Measurements from ENCODE around the gene ALKBH4. TPM values are rescaled to one million over a fixed set of nuclear protein-coding genes. Genes with fewer than 3 reads are reported as not detected.
"Not testable (repeated sequence)": the region's sequence is repeated elsewhere in the genome, so short reads cannot be mapped to it uniquely, and the experiment has no call there.

ALKBH4 gene, protein sequence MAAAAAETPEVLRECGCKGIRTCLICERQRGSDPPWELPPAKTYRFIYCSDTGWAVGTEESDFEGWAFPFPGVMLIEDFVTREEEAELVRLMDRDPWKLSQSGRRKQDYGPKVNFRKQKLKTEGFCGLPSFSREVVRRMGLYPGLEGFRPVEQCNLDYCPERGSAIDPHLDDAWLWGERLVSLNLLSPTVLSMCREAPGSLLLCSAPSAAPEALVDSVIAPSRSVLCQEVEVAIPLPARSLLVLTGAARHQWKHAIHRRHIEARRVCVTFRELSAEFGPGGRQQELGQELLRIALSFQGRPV
- 10 to 100 TPM; 25.2 to 27.0 TPM for total RNA-seq

DNA sequence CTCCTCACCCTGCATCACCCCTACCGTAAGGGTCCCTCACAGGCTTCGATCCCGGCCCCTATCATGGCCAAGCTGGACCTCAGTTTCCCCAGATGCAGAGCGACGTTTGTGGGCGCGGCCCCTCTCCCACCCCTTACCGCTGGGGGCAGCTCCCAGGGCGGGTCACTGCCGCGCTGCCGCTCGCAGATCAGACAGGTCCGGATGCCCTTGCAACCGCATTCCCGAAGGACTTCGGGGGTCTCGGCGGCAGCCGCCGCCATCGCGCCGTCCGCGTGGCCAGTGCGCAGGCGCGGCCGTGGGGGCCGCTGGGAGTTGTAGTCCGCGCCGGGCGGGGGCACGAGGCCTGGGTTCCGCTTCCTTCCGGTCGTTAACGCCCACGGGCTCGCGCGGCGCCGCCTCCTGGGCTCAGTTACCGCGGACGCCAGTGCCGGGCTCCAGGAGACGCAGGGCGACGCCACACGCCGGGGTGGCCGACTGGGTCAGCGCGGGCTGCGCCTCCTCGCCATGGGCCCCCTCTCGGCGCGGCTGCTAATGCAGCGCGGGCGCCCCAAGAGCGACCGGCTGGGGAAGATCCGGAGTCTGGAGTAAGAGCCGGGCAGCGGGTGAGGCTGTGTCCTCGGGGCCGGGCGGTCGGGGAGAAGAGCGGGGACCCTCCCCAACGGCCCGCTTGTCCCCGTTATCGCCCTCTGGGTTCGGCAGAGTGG is at the start of gene ALKBH4, which contains the start of gene LRWD1:
Gene ALKBH4 (minus strand): TSS at position 287 of the 704 bp plus-strand sequence. CDS start 27 bp downstream, at position 260.
Gene LRWD1 (plus strand): TSS at position 408 of the 704 bp plus-strand sequence. CDS start 97 bp downstream, at position 505.
- TF ChIP-seq POLR2AphosphoS5 (IDR thresholded peaks at IDR 0.05): peak; percentile 79
- TF ChIP-seq POLR2A (IDR thresholded peaks at IDR 0.05): peak; percentile 50
- TF ChIP-seq, protein P1, sequence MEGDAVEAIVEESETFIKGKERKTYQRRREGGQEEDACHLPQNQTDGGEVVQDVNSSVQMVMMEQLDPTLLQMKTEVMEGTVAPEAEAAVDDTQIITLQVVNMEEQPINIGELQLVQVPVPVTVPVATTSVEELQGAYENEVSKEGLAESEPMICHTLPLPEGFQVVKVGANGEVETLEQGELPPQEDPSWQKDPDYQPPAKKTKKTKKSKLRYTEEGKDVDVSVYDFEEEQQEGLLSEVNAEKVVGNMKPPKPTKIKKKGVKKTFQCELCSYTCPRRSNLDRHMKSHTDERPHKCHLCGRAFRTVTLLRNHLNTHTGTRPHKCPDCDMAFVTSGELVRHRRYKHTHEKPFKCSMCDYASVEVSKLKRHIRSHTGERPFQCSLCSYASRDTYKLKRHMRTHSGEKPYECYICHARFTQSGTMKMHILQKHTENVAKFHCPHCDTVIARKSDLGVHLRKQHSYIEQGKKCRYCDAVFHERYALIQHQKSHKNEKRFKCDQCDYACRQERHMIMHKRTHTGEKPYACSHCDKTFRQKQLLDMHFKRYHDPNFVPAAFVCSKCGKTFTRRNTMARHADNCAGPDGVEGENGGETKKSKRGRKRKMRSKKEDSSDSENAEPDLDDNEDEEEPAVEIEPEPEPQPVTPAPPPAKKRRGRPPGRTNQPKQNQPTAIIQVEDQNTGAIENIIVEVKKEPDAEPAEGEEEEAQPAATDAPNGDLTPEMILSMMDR (IDR thresholded peaks at IDR 0.05): peak in 3 of 4 experiments; percentile 30 to 59 (median 54)
- no peaks in the 10 kb centered on the region for H3K9me3 ChIP-seq
- WGBS: 2% methylated on average over 34 of the region's 81 CpGs
- H3K27me3 ChIP-seq (replicated peaks; ENCODE audit: insufficient read depth): no peaks in the 10 kb centered on the region
- H3K4me1 ChIP-seq (replicated peaks): peaks cover 5% of the 10 kb centered on the region
- intact Hi-C loops (cut with DNase I): no loop called here
- peak within 1 kb of the TSS; percentile 60 to 76 for H3K27ac ChIP-seq
- H3K4me3 ChIP-seq: peak within 1 kb of the TSS; percentile 71 to 98
- DNase-seq (ENCODE audit: low spot score): peak; percentile 91
- H3K36me3 ChIP-seq: no peaks in the 10 kb centered on the region

DNA sequence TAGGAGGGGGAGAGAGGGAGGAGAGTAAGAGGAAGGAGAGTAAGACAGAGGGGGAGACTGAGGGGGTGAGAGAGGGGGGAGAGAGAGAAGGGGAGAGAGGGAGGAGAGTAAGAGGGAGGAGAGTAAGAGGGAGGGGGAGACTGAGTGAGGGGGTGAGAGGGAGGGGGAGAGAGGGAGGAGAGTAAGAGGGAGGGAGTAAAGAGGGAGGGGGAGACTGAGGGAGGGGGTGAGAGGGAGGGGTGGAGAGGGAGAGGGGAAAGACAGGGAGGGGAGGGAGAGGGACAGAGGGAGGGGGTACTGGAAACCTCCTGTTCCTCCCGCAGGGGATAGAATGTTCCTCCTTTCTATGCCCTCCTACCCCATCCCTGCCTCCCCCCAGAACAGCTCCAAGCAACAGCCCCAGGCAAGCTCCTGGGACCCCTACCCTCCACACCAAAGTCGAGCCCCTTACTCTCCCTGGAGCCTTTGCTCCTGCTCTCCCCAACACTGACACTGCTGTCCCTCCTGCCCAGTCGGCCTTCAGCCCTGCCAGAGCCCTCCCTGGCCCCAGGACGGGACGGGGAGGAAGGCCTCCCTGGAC is 48.1 kb upstream of the ALKBH4 start:
- WGBS: 6% methylated on average over 5 of the region's 5 CpGs
- H3K4me3 ChIP-seq: not testable (repeated sequence)

DNA sequence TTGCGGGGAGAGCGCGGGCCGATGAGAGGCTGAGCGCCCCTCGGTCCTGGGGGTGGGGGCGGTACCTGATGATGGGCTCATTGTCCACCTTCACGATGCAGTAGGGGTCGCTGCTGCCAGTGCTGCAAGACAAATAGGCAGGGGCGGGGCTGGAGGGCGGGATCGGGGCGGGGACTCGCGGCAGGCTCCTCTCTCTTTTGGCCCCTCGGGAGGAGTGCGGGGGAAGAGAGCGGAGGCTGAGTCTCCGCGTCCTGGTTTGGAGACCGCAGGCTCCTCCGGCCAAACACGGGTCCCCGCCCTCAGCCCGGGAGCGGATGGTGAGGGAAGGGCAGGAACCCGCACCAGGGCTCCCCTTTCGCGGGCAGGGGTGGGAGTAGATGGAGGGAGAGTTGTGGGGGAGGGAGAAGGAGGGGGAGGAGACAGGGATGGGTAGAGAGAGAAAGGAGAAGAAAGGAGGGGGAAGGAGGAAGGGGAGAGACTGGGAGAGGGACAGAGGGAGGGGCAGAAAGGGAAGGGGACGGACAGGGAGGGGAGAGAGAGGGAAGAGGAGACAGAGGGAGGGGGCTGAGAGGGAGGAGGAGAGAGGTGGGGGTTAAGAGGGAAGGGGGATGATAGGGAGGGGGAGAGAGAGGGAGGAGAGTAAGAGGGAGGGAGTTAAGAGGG is 47.3 kb upstream of the ALKBH4 start:
- WGBS: no CpG with 5 or more reads among the region's 30 CpGs
- DNase-seq (ENCODE audit: low spot score); H3K9me3 ChIP-seq; H3K4me1 ChIP-seq (replicated peaks); intact Hi-C loops (cut with DNase I); H3K36me3 ChIP-seq; H3K4me3 ChIP-seq; H3K27me3 ChIP-seq (replicated peaks; ENCODE audit: insufficient read depth); H3K27ac ChIP-seq: not testable (repeated sequence)

More for the DNA sequence above, 48.1 kb upstream of the ALKBH4 start:
- H3K36me3 ChIP-seq; H3K9me3 ChIP-seq; H3K27me3 ChIP-seq (replicated peaks; ENCODE audit: insufficient read depth); H3K4me1 ChIP-seq (replicated peaks); intact Hi-C loops (cut with DNase I): not testable (repeated sequence)
- peak; percentile 5 for DNase-seq (ENCODE audit: low spot score)
- H3K27ac ChIP-seq: peak overlapping the region in 1 of 2 donors; percentile 56

DNA sequence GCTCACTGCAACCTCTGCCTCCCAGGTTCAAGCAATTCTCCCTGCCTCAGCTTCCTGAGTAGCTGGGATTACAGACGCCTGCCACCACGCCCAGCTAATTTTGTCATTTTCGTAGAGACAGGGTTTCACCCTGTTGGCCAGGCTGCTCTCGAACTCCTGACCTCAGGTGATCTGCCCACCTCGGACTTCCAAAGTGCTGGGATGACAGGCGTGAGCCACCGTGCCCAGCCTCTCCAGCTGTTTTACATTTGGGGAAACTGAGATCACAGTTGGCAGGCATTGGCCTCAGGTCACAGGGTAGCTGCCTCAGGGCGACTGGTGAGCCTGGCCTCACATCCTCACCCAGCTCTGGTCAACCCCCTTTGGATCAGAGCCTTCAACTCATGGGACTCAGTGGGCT is 45.9 kb upstream of the ALKBH4 start:
- H3K9me3 ChIP-seq; intact Hi-C loops (cut with DNase I); H3K27ac ChIP-seq; H3K27me3 ChIP-seq (replicated peaks; ENCODE audit: insufficient read depth); H3K4me3 ChIP-seq; H3K4me1 ChIP-seq (replicated peaks); DNase-seq (ENCODE audit: low spot score); H3K36me3 ChIP-seq: not testable (repeated sequence)
- 76% methylated on average over 5 of the region's 8 CpGs for WGBS

DNA sequence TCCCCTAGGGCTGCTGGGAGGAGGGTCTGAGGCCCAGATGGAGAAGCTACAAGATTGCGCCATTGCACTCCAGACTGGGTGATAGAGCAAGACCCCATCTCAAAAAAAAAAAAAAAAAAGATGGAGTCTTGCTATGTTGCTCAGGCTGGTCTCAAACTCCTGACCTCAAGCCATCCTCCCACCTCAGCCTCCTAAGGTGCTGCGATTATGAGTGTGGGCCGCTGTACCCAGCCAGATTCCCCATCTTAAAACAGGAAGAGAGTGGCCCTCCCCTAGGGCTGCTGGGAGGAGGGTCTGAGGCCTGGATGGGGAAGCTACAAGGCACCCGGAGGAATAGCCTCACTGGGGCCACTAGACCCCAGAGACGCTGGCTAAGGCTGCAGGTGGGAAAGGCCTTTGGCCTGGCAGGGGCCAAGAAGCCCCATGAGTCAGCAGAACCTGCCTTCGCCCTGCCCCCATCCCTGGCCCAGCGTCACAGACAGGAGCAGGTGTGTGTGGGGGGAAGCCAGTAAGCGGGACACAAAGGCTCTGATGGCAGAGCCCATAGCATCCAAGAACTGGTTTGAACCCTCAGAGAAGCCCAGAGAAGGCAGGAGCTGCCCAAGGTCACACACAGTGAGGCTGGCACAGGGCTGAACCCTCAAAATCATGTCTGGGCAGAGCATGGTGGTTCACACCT is 42.9 kb upstream of the ALKBH4 start:
- H3K36me3 ChIP-seq; H3K9me3 ChIP-seq; H3K27ac ChIP-seq; H3K4me3 ChIP-seq; DNase-seq (ENCODE audit: low spot score); H3K4me1 ChIP-seq (replicated peaks); intact Hi-C loops (cut with DNase I); H3K27me3 ChIP-seq (replicated peaks; ENCODE audit: insufficient read depth): not testable (repeated sequence)
- WGBS: 70% methylated on average over 3 of the region's 8 CpGs

DNA sequence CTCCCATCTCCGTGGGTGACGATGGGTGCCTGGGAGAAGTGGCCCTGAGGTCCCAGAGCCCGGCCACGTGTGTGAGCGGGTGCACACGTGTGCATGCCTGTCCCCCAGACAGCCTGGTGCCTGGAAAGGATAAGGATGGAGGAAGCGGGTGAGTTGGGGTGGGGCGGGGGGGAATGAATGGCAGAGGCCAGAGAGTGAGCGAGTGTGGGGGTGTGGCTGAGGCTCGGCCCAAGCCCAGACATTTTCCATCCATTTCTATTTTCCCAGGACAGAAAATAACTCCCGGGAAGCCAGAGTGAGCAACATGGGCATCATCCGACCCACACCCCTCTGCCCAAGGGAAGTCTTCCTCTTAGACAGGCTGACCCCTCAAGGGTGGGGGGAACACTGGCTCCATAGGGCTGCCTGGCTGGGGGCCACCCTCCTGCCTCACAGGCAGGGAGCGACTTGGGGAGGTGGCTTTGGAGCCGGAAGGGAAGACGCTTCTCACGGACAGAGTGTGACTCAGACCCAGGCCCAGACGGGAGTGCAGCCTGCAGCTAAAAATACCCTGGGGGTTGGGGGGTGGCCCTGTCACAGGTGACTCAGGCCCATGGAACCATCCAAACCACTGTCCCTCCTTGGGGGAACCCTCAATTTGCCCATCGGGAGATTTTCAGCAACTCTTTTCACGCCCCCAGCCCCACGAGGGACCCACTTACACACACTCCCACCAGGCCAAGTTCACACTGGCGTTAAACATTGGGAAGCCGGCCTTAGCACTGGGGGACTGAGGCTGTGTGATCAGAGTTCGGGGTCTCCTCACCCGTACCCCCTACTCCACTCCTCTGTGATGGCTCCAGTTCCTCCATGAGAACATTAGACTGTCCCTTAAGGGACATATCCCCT is 40.9 kb upstream of the ALKBH4 start:
- H3K27me3 ChIP-seq (replicated peaks; ENCODE audit: insufficient read depth); H3K4me3 ChIP-seq; intact Hi-C loops (cut with DNase I); H3K27ac ChIP-seq; H3K9me3 ChIP-seq; H3K4me1 ChIP-seq (replicated peaks); H3K36me3 ChIP-seq; DNase-seq (ENCODE audit: low spot score): not testable (repeated sequence)
- WGBS: no CpG with 5 or more reads among the region's 24 CpGs

DNA sequence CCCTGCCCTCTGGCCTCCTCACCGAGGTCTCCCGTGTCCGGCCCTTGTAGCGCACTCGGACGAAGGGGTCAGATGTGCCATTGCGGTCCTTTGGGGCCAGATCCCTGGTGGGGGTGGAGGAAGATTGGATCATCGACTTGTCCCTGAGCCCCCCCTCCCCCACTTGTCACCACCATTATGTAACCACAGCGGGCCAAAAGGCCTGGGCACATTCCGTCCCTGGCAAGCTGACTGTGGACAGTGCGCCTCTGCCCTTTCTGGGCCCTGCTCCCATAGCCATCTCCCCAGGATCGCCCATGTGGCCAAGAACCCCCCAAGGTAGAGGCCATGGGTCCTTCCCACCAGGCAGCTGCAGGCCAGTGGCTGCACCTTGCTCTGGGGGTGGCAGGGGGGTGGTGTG is 38.5 kb upstream of the ALKBH4 start:
- H3K9me3 ChIP-seq; intact Hi-C loops (cut with DNase I); H3K27ac ChIP-seq; H3K4me1 ChIP-seq (replicated peaks); H3K36me3 ChIP-seq; H3K27me3 ChIP-seq (replicated peaks; ENCODE audit: insufficient read depth); DNase-seq (ENCODE audit: low spot score); H3K4me3 ChIP-seq: not testable (repeated sequence)
- WGBS: no CpG with 5 or more reads among the region's 12 CpGs

DNA sequence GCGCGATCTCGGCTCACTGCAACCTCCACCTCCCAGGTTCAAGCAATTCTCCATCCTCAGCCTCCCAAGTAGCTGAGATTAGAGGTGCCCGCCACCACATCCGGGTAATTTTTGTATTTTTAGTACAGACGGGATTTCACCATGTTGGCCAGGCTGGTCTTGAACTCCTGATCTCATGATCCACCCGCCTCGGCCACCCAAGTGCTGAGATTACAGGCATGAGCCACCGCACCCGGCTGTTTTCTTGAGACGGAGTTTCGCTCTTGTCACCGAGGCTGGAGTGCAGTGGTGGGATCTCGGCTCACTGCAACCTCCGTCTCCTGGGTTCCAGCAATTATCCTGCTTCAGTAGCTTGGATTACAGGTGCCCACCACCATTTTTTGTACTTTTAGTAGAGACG is 33.7 kb upstream of the ALKBH4 start:
- 94% methylated on average over 15 of the region's 16 CpGs for WGBS
- H3K4me3 ChIP-seq; H3K27ac ChIP-seq; DNase-seq (ENCODE audit: low spot score); H3K9me3 ChIP-seq; H3K36me3 ChIP-seq; H3K4me1 ChIP-seq (replicated peaks); H3K27me3 ChIP-seq (replicated peaks; ENCODE audit: insufficient read depth); intact Hi-C loops (cut with DNase I): not testable (repeated sequence)

DNA sequence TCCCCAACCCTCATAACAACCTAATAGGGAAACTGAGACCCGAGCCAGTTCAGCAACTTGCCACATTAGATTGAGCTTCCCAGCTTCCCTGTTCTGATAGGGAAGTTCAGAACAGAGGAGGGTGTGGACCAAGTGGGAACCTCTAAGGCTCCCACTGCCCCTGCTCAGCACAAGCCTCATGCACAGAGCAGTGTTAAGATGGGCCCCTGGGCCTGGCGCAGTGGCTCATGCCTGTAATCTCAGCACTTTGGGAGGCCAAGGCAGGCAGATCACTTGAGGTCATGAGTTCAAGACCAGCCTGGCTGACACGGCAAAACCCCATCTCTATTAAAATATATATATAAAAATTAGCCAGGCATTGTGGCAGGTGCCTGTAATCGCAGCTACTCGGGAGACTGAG is 32.6 kb upstream of the ALKBH4 start:
- 100% methylated on average over 1 of the region's 5 CpGs for WGBS
- H3K27me3 ChIP-seq (replicated peaks; ENCODE audit: insufficient read depth); H3K4me1 ChIP-seq (replicated peaks); H3K36me3 ChIP-seq; H3K4me3 ChIP-seq; intact Hi-C loops (cut with DNase I); H3K9me3 ChIP-seq; DNase-seq (ENCODE audit: low spot score); H3K27ac ChIP-seq: not testable (repeated sequence)

DNA sequence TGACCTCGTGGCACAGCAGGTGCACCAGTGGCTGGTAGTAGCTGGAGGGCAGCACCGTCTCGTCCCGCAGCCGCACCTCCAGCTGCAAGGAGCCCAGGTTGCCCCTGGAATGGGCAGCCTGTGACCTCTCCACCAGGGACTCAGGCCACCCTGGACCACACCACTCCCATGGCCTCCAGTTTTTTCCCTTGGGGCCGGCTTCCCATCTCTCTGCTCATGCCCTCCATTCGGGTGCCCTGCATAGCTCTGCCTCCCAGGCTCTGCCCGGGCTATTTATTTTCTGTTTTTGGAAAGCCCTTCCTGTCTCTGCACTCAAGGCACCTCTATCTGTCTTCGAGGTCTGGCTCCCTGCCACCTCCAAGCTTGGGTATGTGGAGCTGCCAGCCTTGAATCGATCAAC is 32.2 kb upstream of the ALKBH4 start:
- H3K4me3 ChIP-seq; DNase-seq (ENCODE audit: low spot score); H3K9me3 ChIP-seq; H3K36me3 ChIP-seq; H3K27ac ChIP-seq; H3K4me1 ChIP-seq (replicated peaks); H3K27me3 ChIP-seq (replicated peaks; ENCODE audit: insufficient read depth); intact Hi-C loops (cut with DNase I): not testable (repeated sequence)
- WGBS: 30% methylated on average over 4 of the region's 10 CpGs

Measured in prostate gland (tissue), 2 donors.